Prostate gland (tissue), 2 donors: ENCODE results near the gene DAGLA. TPM values are rescaled to one million over a fixed set of nuclear protein-coding genes. Genes with fewer than 3 reads are reported as not detected.

ENCODE experiments used
- DNase-seq: peaks from one replicate; pipeline ENCODE4 v3.0.0-alpha.2; 2019; ENCODE audit warnings: low spot score
- H3K27ac ChIP-seq, 2 donors: fragments of 200-600 bp; sonication (generic); 2 replicates each; pipeline ENCODE4 v1.5.1; 2017 to 2019
- H3K27me3 ChIP-seq: fragments of 200-600 bp; sonication (generic); replicated peaks from 2 replicates; pipeline ENCODE4 v1.5.1; 2019; ENCODE audit not compliant: insufficient read depth
- H3K36me3 ChIP-seq, 2 donors: fragments of 200-600 bp; sonication (generic); 1 replicate in 1 of 2; 2 replicates in 1 of 2; pipeline versions ENCODE4 v1.5.1 to v1.8.1; 2017 to 2019
- H3K4me1 ChIP-seq: fragments of 200-600 bp; sonication (generic); replicated peaks from 2 replicates; pipeline ENCODE4 v1.5.1; 2019
- H3K4me3 ChIP-seq, 2 donors: fragments of 200-600 bp; sonication (generic); 2 replicates each; pipeline ENCODE4 v1.5.1; 2017 to 2019
- H3K9me3 ChIP-seq: fragments of 200-600 bp; sonication (generic); 2 replicates; pipeline ENCODE4 v1.5.1; 2017
- POLR2A ChIP-seq: fragments of 450-650 bp; IDR thresholded peaks from one replicate; pipeline ENCODE4 v1.6.1; 2016; ENCODE audit warnings: antibody characterized with exemption, mild to moderate bottlenecking
- POLR2AphosphoS5 ChIP-seq: sonication (generic); formaldehyde crosslinking; IDR thresholded peaks from one replicate; pipeline ENCODE4 v1.6.1; 2017; ENCODE audit warnings: antibody characterized with exemption
- WGBS: methylation state at CpG from one replicate; pipeline ENCODE4 v1.1.5; 2018; 5-methylcytosine and 5-hydroxymethylcytosine counted together
- intact Hi-C: fragments of 100-400 bp; cut with DNase I; formaldehyde crosslinking; loops from one replicate; pipeline ENCODE4 v1.14.2; 2022
- total RNA-seq, 2 donors: library from RNA; depleted of rRNA; stranded (reverse); fragments of >200 nt; gene quantifications; one replicate each; pipeline ENCODE4 v1.1.0, GENCODE V29; 2016
- TF ChIP-seq, protein P1 (sequence below), 4 experiments: fragments of 200-600 bp in 2 of 4; fragments of 450-650 bp in 2 of 4; sonication (generic) in 2 of 4; IDR thresholded peaks; 1 replicate in 3 of 4; 2 replicates in 1 of 4; pipeline ENCODE4 v1.5.1; 2016 to 2019; ENCODE audit warnings: antibody characterized with exemption in 4 of 4, mild to moderate bottlenecking in 2 of 4, moderate library complexity in 2 of 4

The DAGLA gene, protein sequence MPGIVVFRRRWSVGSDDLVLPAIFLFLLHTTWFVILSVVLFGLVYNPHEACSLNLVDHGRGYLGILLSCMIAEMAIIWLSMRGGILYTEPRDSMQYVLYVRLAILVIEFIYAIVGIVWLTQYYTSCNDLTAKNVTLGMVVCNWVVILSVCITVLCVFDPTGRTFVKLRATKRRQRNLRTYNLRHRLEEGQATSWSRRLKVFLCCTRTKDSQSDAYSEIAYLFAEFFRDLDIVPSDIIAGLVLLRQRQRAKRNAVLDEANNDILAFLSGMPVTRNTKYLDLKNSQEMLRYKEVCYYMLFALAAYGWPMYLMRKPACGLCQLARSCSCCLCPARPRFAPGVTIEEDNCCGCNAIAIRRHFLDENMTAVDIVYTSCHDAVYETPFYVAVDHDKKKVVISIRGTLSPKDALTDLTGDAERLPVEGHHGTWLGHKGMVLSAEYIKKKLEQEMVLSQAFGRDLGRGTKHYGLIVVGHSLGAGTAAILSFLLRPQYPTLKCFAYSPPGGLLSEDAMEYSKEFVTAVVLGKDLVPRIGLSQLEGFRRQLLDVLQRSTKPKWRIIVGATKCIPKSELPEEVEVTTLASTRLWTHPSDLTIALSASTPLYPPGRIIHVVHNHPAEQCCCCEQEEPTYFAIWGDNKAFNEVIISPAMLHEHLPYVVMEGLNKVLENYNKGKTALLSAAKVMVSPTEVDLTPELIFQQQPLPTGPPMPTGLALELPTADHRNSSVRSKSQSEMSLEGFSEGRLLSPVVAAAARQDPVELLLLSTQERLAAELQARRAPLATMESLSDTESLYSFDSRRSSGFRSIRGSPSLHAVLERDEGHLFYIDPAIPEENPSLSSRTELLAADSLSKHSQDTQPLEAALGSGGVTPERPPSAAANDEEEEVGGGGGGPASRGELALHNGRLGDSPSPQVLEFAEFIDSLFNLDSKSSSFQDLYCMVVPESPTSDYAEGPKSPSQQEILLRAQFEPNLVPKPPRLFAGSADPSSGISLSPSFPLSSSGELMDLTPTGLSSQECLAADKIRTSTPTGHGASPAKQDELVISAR
- total RNA-seq = 10 to 100 TPM; 10.8 to 12.2 TPM

DNA sequence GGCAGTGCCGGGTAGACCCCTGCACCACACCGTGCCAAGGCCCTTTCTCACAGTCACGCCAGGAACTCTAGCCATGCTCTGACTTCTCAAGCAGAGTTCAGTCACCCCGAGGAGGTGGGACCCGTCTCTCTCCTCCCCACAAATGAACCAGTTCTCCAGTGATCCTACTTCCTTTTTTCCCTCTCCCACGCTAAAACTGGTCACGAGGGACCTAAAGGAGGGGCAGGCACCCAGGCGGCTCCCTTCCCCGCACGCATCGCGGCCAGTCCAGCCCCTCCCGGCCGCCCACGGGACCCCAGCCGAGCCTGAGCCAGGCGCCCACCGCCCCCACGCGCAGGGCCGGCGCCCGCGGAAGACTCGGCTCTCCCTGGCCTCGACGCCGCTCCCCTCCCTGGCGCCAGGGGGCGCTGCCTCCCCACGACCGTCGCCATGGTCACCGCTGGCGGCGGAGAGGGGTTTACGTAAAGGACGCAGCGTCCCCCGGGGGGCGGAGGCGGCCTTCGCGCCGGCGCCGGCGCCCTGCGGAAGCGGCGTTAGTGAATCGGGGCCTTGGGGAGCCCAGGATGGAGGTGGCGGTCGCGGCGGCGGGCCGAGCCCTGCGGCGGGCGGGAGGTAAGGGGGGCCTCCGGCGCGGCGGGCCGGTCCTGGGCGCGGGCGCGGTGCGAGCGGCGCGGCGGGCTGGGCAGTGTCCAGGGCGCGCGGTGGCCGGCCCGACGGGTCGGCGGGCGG lies at the start of gene DAGLA:
Gene DAGLA, plus strand, starts transcription at position 499 of the 729 bp plus-strand sequence. CDS start 39,765 bp downstream, outside the sequence.
- intact Hi-C loops = loop anchor here (2.0 kb wide), 1 partner anchor 53 kb away; no protein-coding TSS in a partner anchor

DNA sequence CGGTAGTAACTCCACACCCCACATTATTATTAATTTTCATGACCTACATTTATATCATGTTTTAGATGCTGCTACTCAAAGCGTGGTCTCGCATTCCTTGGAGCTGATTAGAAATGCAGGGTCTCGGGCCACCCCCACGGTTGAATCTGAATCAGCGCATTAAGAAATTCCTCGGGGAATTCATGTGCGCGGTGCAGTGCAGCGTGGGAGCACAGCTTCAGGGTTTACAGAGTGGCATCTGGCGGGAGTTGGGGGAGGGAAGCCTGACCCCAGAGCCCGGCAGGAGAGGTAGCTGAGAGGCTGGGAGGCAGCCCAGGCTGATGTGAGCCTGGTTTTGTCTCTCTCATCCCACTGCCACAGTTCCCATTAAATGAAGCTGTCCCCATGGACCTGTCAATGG lies 48.1 kb upstream of the DAGLA start:
- Histone ChIP-seq H3K9me3 (no peaks in the 10 kb centered on the region), H3K4me1 (no peaks in the 10 kb centered on the region), H3K4me3 (no peak overlapping the region), H3K27ac (no peak overlapping the region), H3K27me3 (no peaks in the 10 kb centered on the region), H3K36me3 (no peaks in the 10 kb centered on the region)
- no peak for DNase-seq
- intact Hi-C loops = loop anchor here (10.0 kb wide), 1 partner anchor 157 kb away; no protein-coding TSS in a partner anchor
- no peak for TF ChIP-seq POLR2AphosphoS5
- no peak for TF ChIP-seq POLR2A
- TF ChIP-seq, protein P1, sequence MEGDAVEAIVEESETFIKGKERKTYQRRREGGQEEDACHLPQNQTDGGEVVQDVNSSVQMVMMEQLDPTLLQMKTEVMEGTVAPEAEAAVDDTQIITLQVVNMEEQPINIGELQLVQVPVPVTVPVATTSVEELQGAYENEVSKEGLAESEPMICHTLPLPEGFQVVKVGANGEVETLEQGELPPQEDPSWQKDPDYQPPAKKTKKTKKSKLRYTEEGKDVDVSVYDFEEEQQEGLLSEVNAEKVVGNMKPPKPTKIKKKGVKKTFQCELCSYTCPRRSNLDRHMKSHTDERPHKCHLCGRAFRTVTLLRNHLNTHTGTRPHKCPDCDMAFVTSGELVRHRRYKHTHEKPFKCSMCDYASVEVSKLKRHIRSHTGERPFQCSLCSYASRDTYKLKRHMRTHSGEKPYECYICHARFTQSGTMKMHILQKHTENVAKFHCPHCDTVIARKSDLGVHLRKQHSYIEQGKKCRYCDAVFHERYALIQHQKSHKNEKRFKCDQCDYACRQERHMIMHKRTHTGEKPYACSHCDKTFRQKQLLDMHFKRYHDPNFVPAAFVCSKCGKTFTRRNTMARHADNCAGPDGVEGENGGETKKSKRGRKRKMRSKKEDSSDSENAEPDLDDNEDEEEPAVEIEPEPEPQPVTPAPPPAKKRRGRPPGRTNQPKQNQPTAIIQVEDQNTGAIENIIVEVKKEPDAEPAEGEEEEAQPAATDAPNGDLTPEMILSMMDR (IDR thresholded peaks at IDR 0.05) = no peak
- WGBS = 75% methylated on average over 12 of the region's 12 CpGs

More for the DNA sequence above, at the start of gene DAGLA:
- peaks cover 12% of the 10 kb centered on the region for H3K4me1 ChIP-seq
- no peaks in the 10 kb centered on the region for H3K27me3 ChIP-seq
- H3K4me3 ChIP-seq = peak within 1 kb of the TSS; percentile 46 to 53
- WGBS = 3% methylated on average over 70 of the region's 84 CpGs
- peak; percentile 60 for DNase-seq
- H3K27ac ChIP-seq = peak within 1 kb of the TSS; percentile 26 to 60
- TF ChIP-seq POLR2A (no peak), POLR2AphosphoS5 (peak; percentile 66)
- TF ChIP-seq, protein P1 (IDR thresholded peaks at IDR 0.05) = peak; percentile 94 to 100 (median 96)
- no peaks in the 10 kb centered on the region for H3K9me3 ChIP-seq
- no peaks in the 10 kb centered on the region for H3K36me3 ChIP-seq

DNA sequence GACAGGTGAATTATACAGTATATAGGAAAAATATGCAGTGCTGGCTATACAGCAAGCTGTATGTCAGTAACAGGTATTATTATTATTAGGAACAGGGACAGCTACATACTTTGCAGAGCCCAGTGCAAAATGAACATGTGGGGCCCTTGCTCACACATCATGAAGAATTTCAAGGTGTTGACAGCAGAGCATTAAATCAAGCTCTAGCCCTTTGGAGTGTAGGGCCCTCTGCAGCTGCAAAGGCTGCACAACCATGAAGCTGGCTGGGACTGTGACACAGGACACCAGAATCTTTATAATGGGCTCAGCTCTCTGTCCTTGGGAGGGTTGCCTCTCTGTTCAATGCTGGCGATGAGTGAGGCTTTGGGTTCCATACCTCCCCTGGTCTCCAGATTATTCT lies 44.9 kb upstream of the DAGLA start:
- H3K27me3 ChIP-seq = no peaks in the 10 kb centered on the region
- intact Hi-C loops = loop anchor here (10.0 kb wide), 1 partner anchor 161 kb away; no protein-coding TSS in a partner anchor
- no peak overlapping the region for H3K4me3 ChIP-seq
- no peaks in the 10 kb centered on the region for H3K4me1 ChIP-seq
- DNase-seq = no peak
- no peaks in the 10 kb centered on the region for H3K36me3 ChIP-seq
- H3K9me3 ChIP-seq = no peaks in the 10 kb centered on the region
- TF ChIP-seq POLR2A = no peak
- no peak for TF ChIP-seq POLR2AphosphoS5
- TF ChIP-seq, protein P1 (IDR thresholded peaks at IDR 0.05) = no peak
- H3K27ac ChIP-seq = no peak overlapping the region
- 95% methylated on average over 1 of the region's 1 CpG for WGBS

DNA sequence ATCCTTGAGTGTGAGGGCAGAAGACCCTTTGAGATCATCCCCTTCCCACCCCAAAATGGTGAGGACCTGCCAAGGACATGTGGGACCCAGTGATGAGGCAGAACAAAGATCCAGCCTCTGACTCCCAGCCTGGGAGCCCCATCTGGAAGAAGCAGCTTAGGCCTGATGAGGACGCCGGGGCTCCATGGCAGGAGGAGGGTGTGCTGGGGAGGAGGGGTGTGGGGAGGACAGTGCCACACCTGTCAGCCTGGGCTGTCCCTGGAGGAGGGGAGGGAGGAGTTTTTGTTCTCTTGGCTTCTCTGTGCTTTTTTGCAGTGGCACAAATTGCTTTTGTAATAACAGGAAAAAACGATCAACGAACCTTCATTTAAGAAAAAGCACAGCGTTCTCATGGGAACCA lies 44.4 kb upstream of the DAGLA start:
- Histone ChIP-seq H3K9me3 (no peaks in the 10 kb centered on the region), H3K27me3 (no peaks in the 10 kb centered on the region), H3K4me3 (no peak overlapping the region), H3K27ac (no peak overlapping the region), H3K36me3 (no peaks in the 10 kb centered on the region), H3K4me1 (no peaks in the 10 kb centered on the region)
- DNase-seq = no peak
- TF ChIP-seq POLR2AphosphoS5 (no peak), POLR2A (no peak)
- TF ChIP-seq, protein P1 (IDR thresholded peaks at IDR 0.05) = no peak
- intact Hi-C loops = loop anchor here (10.0 kb wide), 1 partner anchor 161 kb away; no protein-coding TSS in a partner anchor
- WGBS = 72% methylated on average over 5 of the region's 5 CpGs
